GM19468 (cell line): ENCODE data around the gene NPEPL1.
"Not testable (repeated sequence)": the region's sequence is repeated elsewhere in the genome, so short reads cannot be mapped to it uniquely, and the experiment has no call there.

Experiments
- ATAC-seq: cut with Tn5 transposase; IDR thresholded peaks from one replicate; pipeline ENCODE4 v1.9.1; 2021; ENCODE audit warnings: mild to moderate bottlenecking, moderate library complexity, moderate number of reproducible peaks; ENCODE audit not compliant: unreplicated experiment; ENCODE audit errors: extremely low read depth

The NPEPL1 gene

DNA sequence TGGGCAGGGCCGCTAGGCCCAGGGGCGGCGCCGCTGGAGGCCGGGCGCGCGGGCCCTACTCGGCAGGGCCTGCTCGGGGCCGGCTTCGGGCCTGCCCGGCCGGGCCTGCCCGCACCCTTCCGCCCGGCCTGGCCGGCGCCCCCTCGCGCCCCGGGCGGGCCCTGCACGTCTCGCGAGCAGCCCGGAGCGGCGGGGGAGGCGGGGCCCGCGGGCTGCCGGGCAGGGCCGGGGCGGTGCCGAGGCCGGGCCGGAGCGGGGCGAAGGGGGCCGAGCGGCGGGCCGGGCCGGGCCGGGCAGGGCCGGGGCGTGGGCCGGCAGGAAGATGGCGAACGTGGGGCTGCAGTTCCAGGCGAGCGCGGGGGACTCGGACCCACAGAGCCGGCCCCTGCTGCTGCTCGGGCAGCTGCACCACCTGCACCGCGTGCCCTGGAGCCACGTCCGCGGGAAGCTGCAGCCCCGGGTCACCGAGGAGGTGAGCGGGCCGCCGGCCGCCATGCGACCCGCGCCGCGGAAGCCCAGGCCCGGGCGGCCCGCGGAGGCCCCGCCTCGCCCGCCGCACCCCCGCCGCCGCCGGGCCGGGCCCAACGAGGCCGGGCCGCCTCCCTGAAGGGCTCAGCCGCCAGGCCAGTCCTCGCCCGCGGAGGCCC lies at the start of gene NPEPL1:
Gene NPEPL1, plus strand, starts transcription at position 222 of the 647 bp plus-strand sequence. Its CDS starts 101 bp downstream, at position 323.
- peak; percentile 80 for ATAC-seq

DNA sequence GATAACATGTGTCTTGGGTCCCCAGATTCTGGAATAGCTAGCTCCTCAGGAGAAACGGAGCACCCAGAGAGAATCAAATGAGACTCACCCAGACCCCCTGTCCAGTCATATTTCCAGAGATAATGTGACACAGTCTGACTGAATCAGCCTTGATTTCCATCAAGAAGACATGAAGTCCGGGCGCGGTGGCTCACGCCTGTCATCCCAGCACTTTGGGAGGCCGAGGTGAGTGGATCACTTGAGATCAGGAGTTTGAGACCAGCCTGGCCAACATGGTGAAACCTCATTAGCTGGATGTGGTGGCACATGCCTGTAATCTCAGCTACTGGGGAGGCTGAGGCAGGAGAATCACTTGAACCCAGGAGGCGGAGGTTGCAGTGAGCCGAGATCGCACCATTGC lies 49.7 kb upstream of the NPEPL1 start:
- ATAC-seq = not testable (repeated sequence)

DNA sequence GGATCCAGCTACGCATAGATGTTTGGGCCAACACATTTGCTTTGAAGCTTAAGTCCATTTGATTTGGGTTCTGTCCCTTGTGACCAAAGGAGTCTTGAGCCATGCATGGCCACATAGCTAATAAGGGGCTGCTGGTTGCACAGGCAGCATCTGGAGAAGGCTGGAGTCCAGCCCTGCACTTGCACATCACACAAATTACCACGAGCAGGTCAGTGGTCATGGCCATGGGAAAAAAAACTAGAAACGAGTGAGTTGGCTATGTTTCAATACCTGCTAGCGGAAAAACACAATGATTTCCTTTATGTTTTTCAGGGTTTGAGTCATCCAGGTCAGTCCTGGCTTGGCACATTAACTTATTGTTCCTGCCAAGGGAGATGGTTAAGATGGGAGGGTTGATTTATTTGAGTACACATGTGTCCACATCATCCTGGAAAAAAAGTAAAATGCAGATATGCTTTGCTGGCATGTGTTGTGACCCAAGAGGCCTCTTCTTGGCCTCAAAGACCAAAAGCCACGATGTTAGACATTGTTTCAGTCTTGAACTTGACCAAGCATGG lies 47.1 kb upstream of the NPEPL1 start:
- ATAC-seq = no peak

- ATAC-seq = no peak
Observed at GRCh38 chr20:58646257-58646656, 46.3 kb upstream of the NPEPL1 start.

GRCh38 chr20:58646703-58647102 lies 45.9 kb upstream of the NPEPL1 start:
- ATAC-seq = no peak

GRCh38 chr20:58647162-58647795 lies 45.3 kb upstream of the NPEPL1 start:
- no peak for ATAC-seq

DNA sequence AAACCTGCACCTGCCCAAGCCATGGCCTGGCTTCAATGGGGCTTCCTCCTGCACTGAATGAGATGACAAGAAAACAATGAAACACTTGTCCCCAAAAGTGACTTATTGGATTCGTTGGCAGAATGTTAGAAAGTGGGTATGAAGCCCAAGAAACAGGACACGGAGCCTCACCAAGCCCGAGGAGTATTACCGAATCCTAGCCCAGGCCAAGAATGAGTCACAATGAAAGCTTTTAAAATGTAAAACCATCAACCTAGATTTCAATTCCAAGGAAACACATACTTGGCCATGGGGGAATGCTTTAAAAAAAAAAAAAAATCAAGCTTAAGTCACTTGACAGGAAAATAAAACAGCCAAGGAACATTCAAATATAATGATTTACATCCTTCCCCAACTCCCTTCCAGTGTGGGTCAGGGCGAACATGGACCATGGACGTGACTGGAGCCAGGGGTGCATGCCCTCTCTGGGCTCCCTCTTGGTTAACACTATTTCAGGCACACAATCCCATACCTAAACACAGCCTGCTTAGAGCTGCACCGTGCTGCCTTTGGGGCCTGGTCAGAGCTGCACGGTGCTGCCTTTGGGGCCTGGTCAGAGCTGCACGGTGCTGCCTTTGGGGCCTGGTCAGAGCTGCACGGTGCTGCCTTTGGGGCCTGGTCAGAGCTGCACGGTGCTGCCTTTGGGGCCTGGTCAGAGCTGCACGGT lies 44.7 kb upstream of the NPEPL1 start:
- no peak for ATAC-seq

GRCh38 chr20:58648502-58648825 lies 44.1 kb upstream of the NPEPL1 start:
- not testable (repeated sequence) for ATAC-seq

DNA sequence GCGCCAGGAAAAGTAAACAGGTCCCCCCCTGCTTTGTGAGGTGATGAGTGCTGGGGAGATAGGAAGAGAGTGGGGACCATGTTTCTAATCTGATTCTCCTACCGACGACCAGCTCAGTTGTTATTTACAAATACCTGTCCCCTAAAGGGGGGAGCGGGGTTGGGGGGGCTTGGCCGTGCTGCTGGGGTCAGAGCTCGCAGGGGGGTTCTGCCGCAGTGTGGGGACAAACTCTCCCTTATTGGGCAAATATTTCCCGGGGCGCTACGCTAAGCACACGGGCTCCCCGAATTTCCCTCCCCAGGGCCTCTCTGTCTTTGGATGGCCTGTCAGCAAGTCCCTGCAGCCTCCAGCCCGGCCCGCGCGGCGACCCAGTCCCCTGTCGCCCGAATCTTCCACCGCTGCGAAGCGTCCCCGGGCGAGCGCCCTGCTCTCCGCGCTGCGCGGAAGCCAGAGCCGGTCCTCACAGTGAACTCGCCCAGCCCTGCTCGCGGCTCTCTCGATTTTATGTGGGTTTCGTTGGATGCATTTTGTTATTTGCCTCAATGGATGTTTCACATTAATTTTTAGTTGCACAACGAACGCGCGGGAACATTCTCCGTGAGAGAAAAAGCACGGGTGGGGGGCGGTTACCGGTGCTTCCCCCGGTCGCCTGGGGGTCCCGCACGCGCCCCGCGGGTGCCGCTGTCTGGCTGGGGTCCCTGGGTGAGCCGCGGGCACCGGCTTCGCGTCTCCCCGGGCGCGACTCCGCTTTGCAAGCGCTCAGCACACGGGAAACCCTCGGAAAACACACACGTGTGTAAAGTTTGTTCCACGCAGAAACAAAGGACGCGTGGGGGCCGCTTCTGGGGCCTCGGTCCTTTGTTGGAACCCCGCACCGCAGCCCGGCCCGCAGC lies 43.1 kb upstream of the NPEPL1 start:
- no peak for ATAC-seq

DNA sequence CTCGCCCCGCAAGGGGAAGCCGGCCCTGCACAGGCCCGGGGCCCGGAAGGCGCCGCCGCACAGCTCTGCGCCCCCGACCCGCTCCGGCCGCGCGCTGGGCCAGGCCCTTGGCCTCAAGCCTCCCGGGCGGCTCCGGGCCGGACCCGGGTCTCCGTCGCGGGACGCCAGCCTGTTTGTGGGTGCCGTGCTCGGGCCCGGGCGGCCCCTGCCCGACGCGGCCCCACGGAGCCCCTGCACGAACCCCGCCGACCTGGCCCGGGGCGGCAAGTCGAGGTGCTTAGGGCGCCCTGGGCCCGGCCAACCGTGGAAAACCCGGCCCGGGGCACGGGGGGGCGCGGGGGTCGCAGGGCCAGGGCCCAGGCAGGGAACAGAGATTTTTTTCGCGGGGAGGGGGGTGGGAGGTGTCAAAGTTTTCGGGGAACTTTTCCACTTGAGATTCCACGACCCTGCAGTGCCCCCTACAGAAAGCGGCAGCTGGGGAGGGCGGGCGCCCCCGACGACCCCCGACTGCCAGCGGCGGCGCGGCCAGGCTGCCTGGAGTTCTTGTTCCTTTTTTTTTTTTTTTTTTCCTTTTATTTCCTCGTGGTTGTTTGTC lies 42.3 kb upstream of the NPEPL1 start:
- ATAC-seq = no peak

GRCh38 chr20:58650776-58651558 lies 41.6 kb upstream of the NPEPL1 start, which contains the start of gene STX16:
Gene STX16 (plus strand): TSS chr20:58651283. CDS start chr20:58652007, 724 bp downstream.
- no peak for ATAC-seq

DNA sequence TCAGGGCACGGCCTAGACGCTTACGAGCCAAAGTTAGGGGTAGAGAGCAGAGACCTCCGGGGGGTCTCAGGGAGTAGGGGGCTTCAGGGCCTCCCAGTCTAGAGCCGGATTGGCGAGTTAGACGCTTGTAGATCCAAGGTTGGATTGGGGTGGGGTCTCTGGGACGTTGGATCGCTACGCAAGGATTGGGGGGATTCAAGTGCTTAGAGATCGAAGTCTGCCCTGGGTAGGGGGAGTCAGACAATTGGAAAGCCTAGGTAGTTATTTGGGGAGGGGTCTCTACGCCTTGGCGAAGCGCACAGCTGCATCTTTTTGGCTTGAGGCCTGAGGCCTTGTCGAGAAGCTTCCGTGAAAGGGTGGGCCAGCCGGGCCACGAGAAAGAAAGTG lies 41.0 kb upstream of the NPEPL1 start:
- ATAC-seq = no peak

DNA sequence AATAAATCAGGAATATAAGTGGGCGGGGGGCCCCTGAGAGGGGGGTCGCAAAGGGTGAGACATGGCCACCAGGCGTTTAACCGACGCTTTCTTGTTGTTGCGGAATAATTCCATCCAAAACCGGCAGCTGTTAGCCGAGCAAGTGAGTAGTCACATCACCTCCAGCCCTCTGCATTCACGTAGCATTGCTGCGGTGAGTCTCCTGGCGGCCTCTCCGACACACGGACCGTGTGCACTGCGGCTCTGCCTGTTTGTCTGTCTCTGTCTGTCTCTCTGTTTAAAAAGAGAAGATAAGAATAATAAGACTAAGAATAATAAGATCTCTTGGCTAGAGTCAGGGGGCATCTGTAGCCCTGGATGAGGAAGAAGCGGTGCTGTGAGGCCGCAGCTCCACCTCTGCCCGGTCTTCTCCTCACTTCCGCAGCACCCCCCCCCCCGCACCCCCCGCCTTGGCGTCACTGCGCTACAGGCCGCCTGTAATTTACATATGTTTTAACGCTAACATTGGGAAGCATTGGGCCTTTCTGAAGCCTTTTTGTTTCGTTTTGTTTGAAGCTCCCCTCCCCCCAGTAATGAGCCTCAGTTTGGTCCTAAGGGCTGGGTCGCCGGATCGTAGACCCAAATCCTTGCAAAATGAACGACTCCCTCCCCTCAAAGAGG lies 40.5 kb upstream of the NPEPL1 start:
- no peak for ATAC-seq

DNA sequence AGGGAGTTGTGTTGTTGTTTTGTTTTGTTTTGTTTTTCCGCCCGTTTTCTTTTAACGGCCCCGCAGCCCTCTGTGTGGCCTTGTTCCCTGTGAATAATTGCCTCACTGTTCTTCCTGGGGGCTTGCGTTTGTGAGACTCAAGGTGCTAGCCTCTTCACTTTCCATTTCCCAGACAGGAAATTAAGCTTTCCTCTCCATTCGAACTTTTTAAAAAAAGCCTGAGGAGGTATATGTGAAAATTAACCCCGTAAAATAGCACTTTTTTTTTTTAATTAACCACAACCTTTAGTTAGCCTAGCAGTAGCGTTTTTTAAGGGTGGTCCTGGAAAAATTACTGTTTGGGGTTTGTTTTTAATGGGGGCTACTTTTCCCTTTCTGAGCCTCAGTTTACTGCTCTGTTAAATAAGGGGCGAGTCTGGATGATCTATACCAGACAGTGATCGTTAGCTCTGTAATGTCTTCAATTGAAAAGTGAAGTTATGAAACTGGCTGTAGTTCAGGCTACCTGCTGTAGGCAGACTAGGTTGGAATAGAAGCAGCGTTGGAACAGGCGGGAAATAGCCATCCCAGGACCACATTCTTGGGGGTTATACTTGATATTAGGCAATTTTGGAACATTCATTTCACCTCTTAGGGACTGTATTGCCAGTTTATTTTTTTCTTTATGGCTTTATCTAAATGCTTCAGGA lies 39.9 kb upstream of the NPEPL1 start:
- no peak for ATAC-seq

DNA sequence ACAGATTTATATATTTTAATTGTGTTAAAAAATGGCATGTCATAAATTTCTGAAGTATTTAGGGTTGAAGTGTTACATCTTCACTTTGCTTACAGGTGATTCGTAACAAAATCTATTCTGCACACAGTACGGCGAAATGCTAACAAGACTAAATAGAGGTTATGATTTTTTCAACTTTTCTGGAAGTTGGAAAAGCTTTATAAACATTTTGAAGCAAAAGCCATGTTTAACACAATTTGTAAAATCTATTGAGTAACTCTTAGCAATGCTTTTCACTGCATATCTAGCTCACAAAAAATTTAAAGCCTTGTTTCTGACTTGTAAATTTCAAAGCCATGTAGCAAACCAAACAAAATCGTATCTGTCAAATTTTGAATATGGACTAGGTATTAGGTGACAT lies 38.3 kb upstream of the NPEPL1 start:
- no peak for ATAC-seq

GRCh38 chr20:58655328-58656107 lies 37.1 kb upstream of the NPEPL1 start:
- ATAC-seq = no peak

- no peak for ATAC-seq
Observed at GRCh38 chr20:58656831-58657230, 35.8 kb upstream of the NPEPL1 start.
